Prostate gland (tissue), 2 donors: ENCODE results near the gene UBTD2. TPM values are rescaled to one million over a fixed set of nuclear protein-coding genes. Genes with fewer than 3 reads are reported as not detected.

Experiments
- DNase-seq: peaks from one replicate; pipeline ENCODE4 v3.0.0-alpha.2; 2019; ENCODE audit warnings: low spot score
- H3K27ac ChIP-seq, 2 donors: fragments of 200-600 bp; sonication (generic); 2 replicates each; pipeline ENCODE4 v1.5.1; 2017 to 2019
- H3K27me3 ChIP-seq: fragments of 200-600 bp; sonication (generic); replicated peaks from 2 replicates; pipeline ENCODE4 v1.5.1; 2019; ENCODE audit not compliant: insufficient read depth
- H3K36me3 ChIP-seq, 2 donors: fragments of 200-600 bp; sonication (generic); 1 replicate in 1 of 2; 2 replicates in 1 of 2; pipeline versions ENCODE4 v1.5.1 to v1.8.1; 2017 to 2019
- H3K4me1 ChIP-seq: fragments of 200-600 bp; sonication (generic); replicated peaks from 2 replicates; pipeline ENCODE4 v1.5.1; 2019
- H3K4me3 ChIP-seq, 2 donors: fragments of 200-600 bp; sonication (generic); 2 replicates each; pipeline ENCODE4 v1.5.1; 2017 to 2019
- H3K9me3 ChIP-seq: fragments of 200-600 bp; sonication (generic); 2 replicates; pipeline ENCODE4 v1.5.1; 2017
- CTCF ChIP-seq, 4 experiments: fragments of 200-600 bp in 2 of 4; fragments of 450-650 bp in 2 of 4; sonication (generic) in 2 of 4; IDR thresholded peaks; 1 replicate in 3 of 4; 2 replicates in 1 of 4; pipeline ENCODE4 v1.5.1; 2016 to 2019; ENCODE audit warnings: antibody characterized with exemption in 4 of 4, mild to moderate bottlenecking in 2 of 4, moderate library complexity in 2 of 4
- POLR2A ChIP-seq: fragments of 450-650 bp; IDR thresholded peaks from one replicate; pipeline ENCODE4 v1.6.1; 2016; ENCODE audit warnings: antibody characterized with exemption, mild to moderate bottlenecking
- POLR2AphosphoS5 ChIP-seq: sonication (generic); formaldehyde crosslinking; IDR thresholded peaks from one replicate; pipeline ENCODE4 v1.6.1; 2017; ENCODE audit warnings: antibody characterized with exemption
- WGBS: methylation state at CpG from one replicate; pipeline ENCODE4 v1.1.5; 2018; 5-methylcytosine and 5-hydroxymethylcytosine counted together
- intact Hi-C: fragments of 100-400 bp; cut with DNase I; formaldehyde crosslinking; loops from one replicate; pipeline ENCODE4 v1.14.2; 2022
- total RNA-seq, 2 donors: library from RNA; depleted of rRNA; stranded (reverse); fragments of >200 nt; gene quantifications; one replicate each; pipeline ENCODE4 v1.1.0, GENCODE V29; 2016

The UBTD2 gene
- total RNA-seq, 2 donors from 2014 or later = 14.3 to 28.2 TPM

GRCh38 chr5:172186114-172186695 is 97.4 kb downstream of the UBTD2 start:
- WGBS = 86% methylated on average over 13 of the region's 13 CpGs
- no peaks in the 10 kb centered on the region for H3K4me1 ChIP-seq

GRCh38 chr5:172185096-172185461 is 98.5 kb downstream of the UBTD2 start:
- Histone ChIP-seq H3K9me3 (no peaks in the 10 kb centered on the region), H3K36me3 (no peaks in the 10 kb centered on the region), H3K4me1 (no peaks in the 10 kb centered on the region), H3K27me3 (no peaks in the 10 kb centered on the region), H3K4me3 (no peak overlapping the region), H3K27ac (no peak overlapping the region)
- DNase-seq = no peak
- intact Hi-C loops = loop anchor here (5.0 kb wide), 3 partner anchors 97 to 273 kb away; partner anchors contain the start of gene UBTD2
- 80% methylated on average over 10 of the region's 10 CpGs for WGBS
- TF ChIP-seq POLR2A = no peak
- TF ChIP-seq POLR2AphosphoS5 = no peak
- TF ChIP-seq CTCF (IDR thresholded peaks at IDR 0.05) = no peak

More at GRCh38 chr5:172186114-172186695, 97.4 kb downstream of the UBTD2 start:
- no peak overlapping the region for H3K4me3 ChIP-seq
- intact Hi-C loops = loop anchor here (5.0 kb wide), 3 partner anchors 96 to 274 kb away; partner anchors contain the start of gene UBTD2
- no peaks in the 10 kb centered on the region for H3K27me3 ChIP-seq
- DNase-seq = no peak
- no peaks in the 10 kb centered on the region for H3K36me3 ChIP-seq
- no peak overlapping the region for H3K27ac ChIP-seq
- H3K9me3 ChIP-seq = no peaks in the 10 kb centered on the region
- TF ChIP-seq CTCF (IDR thresholded peaks at IDR 0.05) = no peak
- TF ChIP-seq POLR2AphosphoS5 = no peak
- TF ChIP-seq POLR2A = no peak

GRCh38 chr5:172183881-172184280 is 99.7 kb downstream of the UBTD2 start:
- intact Hi-C loops = no loop called here
- Histone ChIP-seq H3K4me1 (no peaks in the 10 kb centered on the region), H3K36me3 (no peaks in the 10 kb centered on the region), H3K27ac (no peak overlapping the region), H3K4me3 (no peak overlapping the region), H3K9me3 (no peaks in the 10 kb centered on the region), H3K27me3 (no peaks in the 10 kb centered on the region)
- 85% methylated on average over 4 of the region's 4 CpGs for WGBS
- TF ChIP-seq POLR2AphosphoS5 (no peak), POLR2A (no peak)
- DNase-seq = no peak

GRCh38 chr5:172182291-172182690 is 101.3 kb downstream of the UBTD2 start:
- no peaks in the 10 kb centered on the region for H3K4me1 ChIP-seq
- intact Hi-C loops = no loop called here
- H3K27ac ChIP-seq = no peak overlapping the region
- H3K9me3 ChIP-seq = no peaks in the 10 kb centered on the region
- DNase-seq = no peak
- H3K4me3 ChIP-seq = no peak overlapping the region
- WGBS = 98% methylated on average over 6 of the region's 6 CpGs
- no peaks in the 10 kb centered on the region for H3K36me3 ChIP-seq
- TF ChIP-seq POLR2AphosphoS5 (no peak), CTCF (IDR thresholded peaks at IDR 0.05) (no peak)
- no peaks in the 10 kb centered on the region for H3K27me3 ChIP-seq

GRCh38 chr5:172180936-172181335 is 102.6 kb downstream of the UBTD2 start:
- no peaks in the 10 kb centered on the region for H3K27me3 ChIP-seq
- intact Hi-C loops = no loop called here
- H3K9me3 ChIP-seq = no peaks in the 10 kb centered on the region

More at GRCh38 chr5:172180936-172181335, 102.6 kb downstream of the UBTD2 start:
- no peak overlapping the region for H3K27ac ChIP-seq
- 95% methylated on average over 9 of the region's 9 CpGs for WGBS
- H3K4me1 ChIP-seq = no peaks in the 10 kb centered on the region
- TF ChIP-seq POLR2AphosphoS5 (no peak), CTCF (IDR thresholded peaks at IDR 0.05) (no peak), POLR2A (no peak)
- no peaks in the 10 kb centered on the region for H3K36me3 ChIP-seq
- no peak for DNase-seq
- H3K4me3 ChIP-seq = no peak overlapping the region
